ENCODE data around the gene FAM200A.

FAM200A gene

DNA sequence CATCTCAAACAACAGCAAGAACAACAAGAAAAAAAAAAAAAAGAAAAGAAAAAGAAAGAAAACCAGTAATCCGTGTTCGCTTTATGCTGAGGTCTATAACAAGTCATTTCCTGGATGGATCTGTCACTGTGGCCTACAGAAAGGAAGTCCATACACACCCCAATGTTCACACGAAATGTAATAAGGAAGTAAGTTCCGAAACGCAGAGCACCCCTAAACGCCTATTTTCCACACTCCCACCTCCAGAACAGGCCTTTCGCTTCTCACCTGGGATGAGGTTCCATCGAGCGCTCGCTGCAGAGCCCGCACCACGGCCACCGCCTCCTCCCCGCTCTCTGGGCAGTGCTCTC, 52.6 kb downstream of the FAM200A start:
- no peak overlapping the region for H3K4ac ChIP-seq (ENCODE audit: low read length)
- H3K27ac ChIP-seq (replicated peaks; ENCODE audit: low read length), result no peak overlapping the region
- no peaks in the 10 kb centered on the region for H3K27me3 ChIP-seq (ENCODE audit: control insufficient read depth in 3 of 3, insufficient read depth in 3 of 3, low read depth in 1 of 3, low read length in 3 of 3)
- H2AFZ ChIP-seq (ENCODE audit: low read length), result peak overlapping the region; percentile 95
- H4K91ac ChIP-seq (ENCODE audit: low read depth, low read length, poor library complexity), result no peak overlapping the region
- H3K4me2 ChIP-seq (ENCODE audit: insufficient read depth, low read length, poor library complexity, severe bottlenecking), result peak overlapping the region; percentile 85
- peak overlapping the region; percentile 96 for H3K9ac ChIP-seq (ENCODE audit: low read depth, low read length, poor library complexity)
- H3K36me3 ChIP-seq (replicated peaks in 1 of 2; ENCODE audit: control insufficient read depth in 2 of 2, insufficient read depth in 2 of 2, low read length in 2 of 2), result peaks cover 2 to 31% of the 10 kb centered on the region in 2 donors
- no peak overlapping the region for H3K14ac ChIP-seq (ENCODE audit: low read length)
- H2BK120ac ChIP-seq (ENCODE audit: low read depth, low read length), result no peak overlapping the region
- H3K4me1 ChIP-seq (ENCODE audit: control insufficient read depth in 2 of 2, insufficient read depth in 1 of 2, low read depth in 1 of 2, low read length in 2 of 2), result peaks cover 7 to 8% of the 10 kb centered on the region in 2 donors
- H2BK5ac ChIP-seq (ENCODE audit: low read length), result no peak overlapping the region
- peaks cover 10% of the 10 kb centered on the region for H3K79me1 ChIP-seq (ENCODE audit: low read depth, low read length)
- no peak for DNase-seq (ENCODE audit: low spot score)
- peak overlapping the region; percentile 84 to 94 for H3K4me3 ChIP-seq (ENCODE audit: low read length in 2 of 2)
- H2AK5ac ChIP-seq (ENCODE audit: low read depth, low read length), result no peak overlapping the region
- H4K8ac ChIP-seq (ENCODE audit: low read depth, low read length), result no peak overlapping the region
- H3K9me3 ChIP-seq (replicated peaks in 1 of 2; ENCODE audit: control insufficient read depth in 2 of 2, insufficient read depth in 1 of 2, low read depth in 1 of 2, low read length in 2 of 2), result peaks cover 0 to 7% of the 10 kb centered on the region in 2 donors
- H3K18ac ChIP-seq (ENCODE audit: low read length), result no peak overlapping the region
- no peak overlapping the region for H2BK15ac ChIP-seq (ENCODE audit: low read length)
- H2BK12ac ChIP-seq (ENCODE audit: low read length), result no peak overlapping the region
- no peak overlapping the region for H3K23ac ChIP-seq (ENCODE audit: low read depth, low read length, poor library complexity)
- WGBS, 2 donors (ENCODE audit: extremely low coverage in 2 of 2, insufficient read length in 2 of 2, insufficient replicate concordance in 1 of 2), result no CpG with 5 or more reads among the region's 14 CpGs

DNA sequence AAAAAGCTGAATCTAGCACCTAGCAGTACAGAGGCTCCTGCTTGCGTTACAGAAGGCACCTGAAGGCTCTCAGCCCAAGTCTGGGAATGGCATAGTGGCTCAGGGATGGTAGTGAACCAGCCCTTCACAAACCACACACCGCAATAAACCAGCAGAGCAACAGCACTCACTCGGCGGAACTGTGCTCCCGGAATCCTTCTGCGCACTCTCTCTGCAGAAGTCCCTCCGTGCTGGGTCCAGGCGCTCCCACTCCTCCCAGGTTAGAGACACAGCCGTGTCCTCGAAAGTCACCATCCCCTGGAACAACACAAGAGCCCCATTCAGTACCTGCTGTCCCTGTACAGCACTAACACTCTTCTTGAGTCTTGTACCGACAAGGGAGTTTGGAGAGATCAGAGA, 53.4 kb downstream of the FAM200A start:
- Histone ChIP-seq H3K36me3 (replicated peaks in 1 of 2; ENCODE audit: control insufficient read depth in 2 of 2, insufficient read depth in 2 of 2, low read length in 2 of 2) (peaks cover 10 to 39% of the 10 kb centered on the region in 2 donors), H3K4me2 (ENCODE audit: insufficient read depth, low read length, poor library complexity, severe bottlenecking) (peak overlapping the region; percentile 2), H3K9me3 (replicated peaks in 1 of 2; ENCODE audit: control insufficient read depth in 2 of 2, insufficient read depth in 1 of 2, low read depth in 1 of 2, low read length in 2 of 2) (peaks cover 8 to 16% of the 10 kb centered on the region in 2 donors), H3K4me1 (ENCODE audit: control insufficient read depth in 2 of 2, insufficient read depth in 1 of 2, low read depth in 1 of 2, low read length in 2 of 2) (peaks cover 7 to 8% of the 10 kb centered on the region in 2 donors), H3K27me3 (ENCODE audit: control insufficient read depth in 3 of 3, insufficient read depth in 3 of 3, low read depth in 1 of 3, low read length in 3 of 3) (no peaks in the 10 kb centered on the region), H2AK5ac (ENCODE audit: low read depth, low read length) (no peak overlapping the region), H2BK12ac (ENCODE audit: low read length) (no peak overlapping the region), H2AFZ (ENCODE audit: low read length) (no peak overlapping the region), H4K8ac (ENCODE audit: low read depth, low read length) (no peak overlapping the region), H3K18ac (ENCODE audit: low read length) (no peak overlapping the region), H3K79me1 (ENCODE audit: low read depth, low read length) (peaks cover 10% of the 10 kb centered on the region), H3K27ac (replicated peaks; ENCODE audit: low read length) (no peak overlapping the region), H3K4ac (ENCODE audit: low read length) (no peak overlapping the region), H4K91ac (ENCODE audit: low read depth, low read length, poor library complexity) (no peak overlapping the region), H3K23ac (ENCODE audit: low read depth, low read length, poor library complexity) (no peak overlapping the region), H3K9ac (ENCODE audit: low read depth, low read length, poor library complexity) (no peak overlapping the region), H2BK5ac (ENCODE audit: low read length) (no peak overlapping the region), H3K14ac (ENCODE audit: low read length) (no peak overlapping the region), H2BK15ac (ENCODE audit: low read length) (no peak overlapping the region), H2BK120ac (ENCODE audit: low read depth, low read length) (no peak overlapping the region), H3K4me3 (ENCODE audit: low read length in 2 of 2) (peak overlapping the region; percentile 27 to 84)
- no CpG with 5 or more reads among the region's 11 CpGs for WGBS, 2 donors (ENCODE audit: extremely low coverage in 2 of 2, insufficient read length in 2 of 2, insufficient replicate concordance in 1 of 2)
- no peak for DNase-seq (ENCODE audit: low spot score)

- Histone ChIP-seq H3K14ac (ENCODE audit: low read length) (no peak overlapping the region), H3K4ac (ENCODE audit: low read length) (no peak overlapping the region), H3K27ac (replicated peaks; ENCODE audit: low read length) (no peak overlapping the region), H2AK5ac (ENCODE audit: low read depth, low read length) (no peak overlapping the region), H3K23ac (ENCODE audit: low read depth, low read length, poor library complexity) (no peak overlapping the region), H3K36me3 (replicated peaks in 1 of 2; ENCODE audit: control insufficient read depth in 2 of 2, insufficient read depth in 2 of 2, low read length in 2 of 2) (peaks cover 12 to 45% of the 10 kb centered on the region in 2 donors), H3K4me1 (ENCODE audit: control insufficient read depth in 2 of 2, insufficient read depth in 1 of 2, low read depth in 1 of 2, low read length in 2 of 2) (peaks cover 7 to 8% of the 10 kb centered on the region in 2 donors), H3K4me3 (ENCODE audit: low read length in 2 of 2) (peak overlapping the region in 1 of 2 donors; percentile 84), H3K9ac (ENCODE audit: low read depth, low read length, poor library complexity) (no peak overlapping the region), H3K4me2 (ENCODE audit: insufficient read depth, low read length, poor library complexity, severe bottlenecking) (no peak overlapping the region), H3K9me3 (replicated peaks in 1 of 2; ENCODE audit: control insufficient read depth in 2 of 2, insufficient read depth in 1 of 2, low read depth in 1 of 2, low read length in 2 of 2) (peaks cover 10 to 21% of the 10 kb centered on the region in 2 donors), H2AFZ (ENCODE audit: low read length) (no peak overlapping the region), H2BK5ac (ENCODE audit: low read length) (no peak overlapping the region), H4K8ac (ENCODE audit: low read depth, low read length) (no peak overlapping the region), H2BK120ac (ENCODE audit: low read depth, low read length) (no peak overlapping the region), H3K18ac (ENCODE audit: low read length) (no peak overlapping the region), H3K27me3 (ENCODE audit: control insufficient read depth in 3 of 3, insufficient read depth in 3 of 3, low read depth in 1 of 3, low read length in 3 of 3) (no peaks in the 10 kb centered on the region), H3K79me1 (ENCODE audit: low read depth, low read length) (peaks cover 10% of the 10 kb centered on the region), H2BK12ac (ENCODE audit: low read length) (no peak overlapping the region), H4K91ac (ENCODE audit: low read depth, low read length, poor library complexity) (no peak overlapping the region), H2BK15ac (ENCODE audit: low read length) (no peak overlapping the region)
- DNase-seq (ENCODE audit: low spot score), result no peak
- WGBS, 2 donors (ENCODE audit: extremely low coverage in 2 of 2, insufficient read length in 2 of 2, insufficient replicate concordance in 1 of 2), result no CpG with 5 or more reads among the region's 6 CpGs
Measured at GRCh38 chr7:99497766-99498545, 54.0 kb downstream of the FAM200A start.
